HFFc6 (cell line): ENCODE results near the gene CADM1. TPM values are rescaled to one million over a fixed set of nuclear protein-coding genes. Genes with fewer than 3 reads are reported as not detected.

ENCODE experiments used
- DNase-seq: peaks from one replicate; pipeline ENCODE4 v3.0.0-alpha.2; 2018
- H3K27ac Mint-ChIP-seq: 2 replicates; pipeline ENCODE4 v1.8.0; 2020; ENCODE audit warnings: mild to moderate bottlenecking, mixed read lengths
- H3K27me3 Mint-ChIP-seq: 2 replicates; pipeline ENCODE4 v1.8.0; 2021; ENCODE audit warnings: mild to moderate bottlenecking, moderate library complexity, mixed read lengths; ENCODE audit not compliant: insufficient read depth
- H3K36me3 Mint-ChIP-seq: 2 replicates; pipeline ENCODE4 v1.8.0; 2021; ENCODE audit warnings: low read depth, mixed read lengths
- H3K4me1 Mint-ChIP-seq: 2 replicates; pipeline ENCODE4 v1.8.0; 2020; ENCODE audit warnings: low read depth, mixed read lengths
- H3K4me3 Mint-ChIP-seq: 2 replicates; pipeline ENCODE4 v1.8.0; 2020; ENCODE audit warnings: mild to moderate bottlenecking, moderate library complexity, mixed read lengths
- H3K9me3 Mint-ChIP-seq: 2 replicates; pipeline ENCODE4 v1.8.0; 2020; ENCODE audit warnings: mild to moderate bottlenecking, mixed read lengths
- total RNA-seq, 6 experiments: library from RNA; stranded (reverse); fragmentation: NEBNext Ultra II Directional; extraction: Animal tissue kit (Norgen Biotek cat#: 25700); gene quantifications; 2 replicates in 1 of 6; 3 replicates in 5 of 6; pipeline ENCODE4 v1.2.3, GENCODE V29; 2021
- TF ChIP-seq, protein P1 (sequence below): fragments of 200-600 bp; sonication (generic); IDR thresholded peaks from 2 replicates; pipeline ENCODE4 v1.5.0; 2021; ENCODE audit warnings: antibody characterized with exemption, mild to moderate bottlenecking

CADM1 gene
- total RNA-seq, 6 experiments from 2014 or later, result not detected

DNA sequence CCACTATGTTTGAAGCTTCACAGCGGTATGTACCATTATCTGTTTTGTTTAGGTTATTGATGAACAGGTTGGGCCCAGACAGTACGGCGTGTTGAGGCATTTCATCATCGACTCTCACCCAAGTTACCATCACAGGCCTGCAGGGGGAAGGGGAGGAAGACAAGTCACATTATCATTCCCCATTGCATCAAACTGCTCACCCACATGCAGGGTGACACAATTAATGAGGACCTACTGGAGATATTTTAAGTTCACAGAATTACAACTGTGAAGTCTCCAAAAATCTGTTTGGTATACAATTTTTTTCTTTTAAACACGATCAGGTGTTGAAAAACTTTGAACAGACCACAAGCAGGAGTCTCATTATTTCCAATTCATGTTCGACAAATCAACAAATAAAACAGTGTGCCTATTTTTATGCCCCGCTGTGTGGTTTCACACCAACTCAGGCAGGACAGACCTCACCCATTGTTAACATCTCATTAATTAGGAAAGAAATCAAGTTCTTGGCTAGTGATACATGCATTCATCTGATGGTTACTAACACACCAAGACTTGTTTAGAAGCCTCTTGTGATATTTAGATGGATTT lies 289.5 kb downstream of the CADM1 start:
- H3K4me1 Mint-ChIP-seq, result no peaks in the 10 kb centered on the region
- H3K36me3 Mint-ChIP-seq, result no peaks in the 10 kb centered on the region; the same call in 1 of the 2 replicates
- no peak overlapping the region for H3K4me3 Mint-ChIP-seq
- H3K27me3 Mint-ChIP-seq, result no peaks in the 10 kb centered on the region; the same call in 1 of the 2 replicates
- DNase-seq, result no peak
- no peak overlapping the region for H3K27ac Mint-ChIP-seq
- peaks cover 47% of the 10 kb centered on the region for H3K9me3 Mint-ChIP-seq
- TF ChIP-seq, protein P1, sequence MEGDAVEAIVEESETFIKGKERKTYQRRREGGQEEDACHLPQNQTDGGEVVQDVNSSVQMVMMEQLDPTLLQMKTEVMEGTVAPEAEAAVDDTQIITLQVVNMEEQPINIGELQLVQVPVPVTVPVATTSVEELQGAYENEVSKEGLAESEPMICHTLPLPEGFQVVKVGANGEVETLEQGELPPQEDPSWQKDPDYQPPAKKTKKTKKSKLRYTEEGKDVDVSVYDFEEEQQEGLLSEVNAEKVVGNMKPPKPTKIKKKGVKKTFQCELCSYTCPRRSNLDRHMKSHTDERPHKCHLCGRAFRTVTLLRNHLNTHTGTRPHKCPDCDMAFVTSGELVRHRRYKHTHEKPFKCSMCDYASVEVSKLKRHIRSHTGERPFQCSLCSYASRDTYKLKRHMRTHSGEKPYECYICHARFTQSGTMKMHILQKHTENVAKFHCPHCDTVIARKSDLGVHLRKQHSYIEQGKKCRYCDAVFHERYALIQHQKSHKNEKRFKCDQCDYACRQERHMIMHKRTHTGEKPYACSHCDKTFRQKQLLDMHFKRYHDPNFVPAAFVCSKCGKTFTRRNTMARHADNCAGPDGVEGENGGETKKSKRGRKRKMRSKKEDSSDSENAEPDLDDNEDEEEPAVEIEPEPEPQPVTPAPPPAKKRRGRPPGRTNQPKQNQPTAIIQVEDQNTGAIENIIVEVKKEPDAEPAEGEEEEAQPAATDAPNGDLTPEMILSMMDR, result no peak

DNA sequence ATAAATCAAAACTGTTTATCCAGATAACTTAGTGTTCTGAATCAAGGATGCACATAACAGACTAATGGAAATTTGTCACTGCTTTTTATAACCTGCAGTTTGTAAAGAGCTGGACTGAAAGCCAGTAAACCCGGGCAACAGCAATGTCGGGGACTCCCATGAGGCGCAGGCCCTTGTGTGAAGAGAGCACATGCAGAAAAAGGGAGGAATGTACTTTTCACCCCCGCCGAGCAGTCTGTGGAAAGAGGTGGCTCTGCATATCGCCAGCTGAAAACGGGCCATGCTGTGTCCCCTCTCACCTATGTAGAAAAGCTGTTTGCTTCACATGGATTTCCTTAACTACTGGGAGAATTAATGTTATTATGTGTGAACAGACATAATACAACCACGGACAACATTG lies 291.2 kb downstream of the CADM1 start:
- Mint-ChIP-seq H3K27me3 (no peaks in the 10 kb centered on the region), H3K36me3 (no peaks in the 10 kb centered on the region; the same call in 1 of the 2 replicates), H3K27ac (no peak overlapping the region), H3K9me3 (peaks cover 46% of the 10 kb centered on the region), H3K4me3 (no peak overlapping the region), H3K4me1 (no peaks in the 10 kb centered on the region)
- no peak for DNase-seq
- TF ChIP-seq, protein P1, result no peak

DNA sequence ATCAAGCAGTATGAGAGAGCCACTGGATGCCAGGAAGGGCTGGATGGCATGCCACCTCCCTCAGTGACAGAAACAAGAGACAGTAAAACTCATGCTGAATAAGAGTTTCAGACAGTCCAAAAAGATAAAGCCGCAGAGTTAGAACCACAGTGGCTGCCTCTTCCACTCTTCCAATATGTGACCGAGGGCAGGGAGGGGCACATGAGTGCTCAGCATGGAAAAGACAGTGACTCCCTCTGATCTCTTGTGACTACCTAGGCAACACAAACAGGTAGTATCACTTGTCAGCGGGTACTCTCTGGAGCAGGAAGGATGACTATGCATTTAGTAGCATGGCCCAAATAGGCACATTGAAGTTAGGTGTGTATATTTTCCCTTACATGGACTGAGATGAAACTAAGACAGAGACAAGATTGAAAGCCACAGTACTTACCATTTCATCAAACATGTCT lies 295.4 kb downstream of the CADM1 start:
- Mint-ChIP-seq H3K9me3 (peaks cover 45% of the 10 kb centered on the region), H3K4me3 (no peak overlapping the region), H3K36me3 (no peaks in the 10 kb centered on the region; the same call in 1 of the 2 replicates), H3K4me1 (no peaks in the 10 kb centered on the region), H3K27ac (no peak overlapping the region), H3K27me3 (no peaks in the 10 kb centered on the region)
- DNase-seq, result no peak
- TF ChIP-seq, protein P1, result no peak

DNA sequence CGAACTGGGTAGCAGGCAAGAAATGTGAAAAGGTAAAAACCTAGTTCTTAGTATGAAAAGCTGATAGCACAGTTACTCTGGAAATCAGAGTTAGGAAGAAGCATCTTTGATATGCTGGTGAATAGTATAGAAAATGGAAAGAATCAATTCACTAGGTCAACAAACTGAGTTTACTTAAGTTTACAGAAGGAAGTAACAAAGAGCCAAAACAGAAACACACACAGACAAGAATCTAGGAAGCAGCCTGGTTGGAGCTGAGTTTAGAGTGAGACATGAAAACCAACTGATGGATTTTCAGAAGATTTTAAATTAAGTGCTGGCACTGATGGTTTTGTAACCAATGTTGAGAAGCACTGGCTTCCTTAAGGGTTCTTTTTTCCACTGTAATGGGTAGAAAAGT lies 296.3 kb downstream of the CADM1 start:
- no peak for DNase-seq
- H3K27ac Mint-ChIP-seq, result no peak overlapping the region
- no peaks in the 10 kb centered on the region for H3K4me1 Mint-ChIP-seq
- H3K27me3 Mint-ChIP-seq, result no peaks in the 10 kb centered on the region
- H3K36me3 Mint-ChIP-seq, result no peaks in the 10 kb centered on the region; the same call in 1 of the 2 replicates
- no peak overlapping the region for H3K4me3 Mint-ChIP-seq
- TF ChIP-seq, protein P1, result no peak
- peaks cover 50% of the 10 kb centered on the region for H3K9me3 Mint-ChIP-seq

DNA sequence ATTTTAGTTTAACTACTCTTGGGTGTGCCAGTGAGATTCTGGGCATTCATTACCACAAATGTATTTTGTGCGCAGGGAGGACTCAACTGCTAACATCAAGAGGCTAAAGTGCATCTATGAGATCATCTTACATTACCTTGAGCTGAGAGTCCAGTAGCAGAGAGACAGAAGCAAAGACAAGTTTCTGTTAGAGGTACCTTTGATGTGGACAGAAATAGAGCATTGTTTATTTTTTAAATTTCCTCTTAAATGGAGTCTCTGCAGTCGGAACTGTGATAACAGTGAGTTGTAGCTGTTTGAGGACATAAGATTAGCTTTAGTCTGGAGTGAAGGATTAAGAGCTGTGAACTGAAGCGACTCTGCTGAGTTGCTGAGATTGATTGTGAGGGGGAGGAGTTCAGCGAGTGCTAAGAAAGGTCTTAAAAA lies 297.0 kb downstream of the CADM1 start:
- Mint-ChIP-seq H3K4me3 (no peak overlapping the region), H3K27ac (no peak overlapping the region), H3K36me3 (no peaks in the 10 kb centered on the region; the same call in 1 of the 2 replicates), H3K27me3 (no peaks in the 10 kb centered on the region), H3K4me1 (no peaks in the 10 kb centered on the region), H3K9me3 (peaks cover 52% of the 10 kb centered on the region)
- no peak for DNase-seq
- TF ChIP-seq, protein P1, result no peak
